Left ventricle myocardium inferior (tissue), 1 donor: Measurements from ENCODE around the gene TMEM45A. TPM values are rescaled to one million over a fixed set of nuclear protein-coding genes. Genes with fewer than 3 reads are reported as not detected.

Experiments used
- DNase-seq: peaks from one replicate; pipeline ENCODE4 v3.0.0-alpha.2; 2020
- H3K27ac ChIP-seq: fragments of 200-600 bp; replicated peaks from 2 replicates; pipeline ENCODE4 v1.8.0; 2021
- H3K27me3 ChIP-seq: fragments of 200-600 bp; 2 replicates; pipeline ENCODE4 v1.8.0; 2021; ENCODE audit warnings: low read depth
- H3K36me3 ChIP-seq: fragments of 200-600 bp; 2 replicates; pipeline ENCODE4 v1.8.0; 2021
- H3K4me1 ChIP-seq: fragments of 200-600 bp; 2 replicates; pipeline ENCODE4 v1.8.0; 2021
- H3K4me3 ChIP-seq: fragments of 200-600 bp; 2 replicates; pipeline ENCODE4 v1.8.0; 2021; ENCODE audit warnings: mild to moderate bottlenecking, moderate library complexity
- H3K9me3 ChIP-seq: fragments of 200-600 bp; replicated peaks from 2 replicates; pipeline ENCODE4 v1.8.0; 2021
- CTCF ChIP-seq: fragments of 200-600 bp; IDR thresholded peaks from 2 replicates; pipeline ENCODE4 v1.8.0; 2021; ENCODE audit warnings: antibody characterized with exemption, mild to moderate bottlenecking, borderline replicate concordance
- intact Hi-C: fragments of 100-400 bp; cut with micrococcal nuclease; formaldehyde crosslinking; loops from one replicate; pipeline ENCODE4 v1.11.0; 2022
- total RNA-seq: library from RNA; stranded (reverse); fragmentation: NEBNext Ultra II Directional; extraction: Animal tissue kit (Norgen Biotek cat#: 25700); gene quantifications from one replicate; pipeline ENCODE4 v1.2.1, GENCODE V29; 2021
- donor health status: DM: no; HTN: yes; CAD: no; lungs with severe emphysema.

The TMEM45A gene
- total RNA-seq, 1 donor from 2014 or later: 3.2 TPM

GRCh38 chr3:100563228-100563627 lies 70.8 kb downstream of the TMEM45A start:
- no peak for DNase-seq
- Histone ChIP-seq H3K4me1 (no peaks in the 10 kb centered on the region), H3K9me3 (no peaks in the 10 kb centered on the region), H3K27me3 (no peaks in the 10 kb centered on the region), H3K4me3 (no peak overlapping the region), H3K36me3 (no peaks in the 10 kb centered on the region), H3K27ac (no peak overlapping the region)
- no peak for TF ChIP-seq CTCF
- intact Hi-C loops: no loop called here

- no peak for DNase-seq
- no peaks in the 10 kb centered on the region for H3K4me1 ChIP-seq
- H3K36me3 ChIP-seq: no peaks in the 10 kb centered on the region
- intact Hi-C loops: no loop called here
- no peaks in the 10 kb centered on the region for H3K27me3 ChIP-seq
- no peak overlapping the region for H3K4me3 ChIP-seq
- H3K9me3 ChIP-seq: no peaks in the 10 kb centered on the region
- TF ChIP-seq CTCF: no peak
- H3K27ac ChIP-seq: no peak overlapping the region
These were observed 71.3 kb downstream of the TMEM45A start for GRCh38 chr3:100563652-100564211.

- intact Hi-C loops: no loop called here
- Histone ChIP-seq H3K36me3 (no peaks in the 10 kb centered on the region), H3K9me3 (no peaks in the 10 kb centered on the region), H3K27ac (no peak overlapping the region), H3K4me3 (no peak overlapping the region), H3K27me3 (no peaks in the 10 kb centered on the region), H3K4me1 (no peaks in the 10 kb centered on the region)
- DNase-seq: no peak
- TF ChIP-seq CTCF: no peak
These were observed 78.4 kb downstream of the TMEM45A start for GRCh38 chr3:100570811-100571210.

GRCh38 chr3:100574536-100574935 lies 82.1 kb downstream of the TMEM45A start:
- H3K27me3 ChIP-seq: no peaks in the 10 kb centered on the region
- no peaks in the 10 kb centered on the region for H3K9me3 ChIP-seq
- H3K4me1 ChIP-seq: no peaks in the 10 kb centered on the region
- H3K36me3 ChIP-seq: no peaks in the 10 kb centered on the region
- no peak overlapping the region for H3K4me3 ChIP-seq
- no peak for TF ChIP-seq CTCF
- DNase-seq: no peak
- intact Hi-C loops: no loop called here
- H3K27ac ChIP-seq: no peak overlapping the region

GRCh38 chr3:100575704-100576103 lies 83.3 kb downstream of the TMEM45A start:
- no peaks in the 10 kb centered on the region for H3K9me3 ChIP-seq
- H3K27ac ChIP-seq: no peak overlapping the region
- no peak for TF ChIP-seq CTCF
- no peaks in the 10 kb centered on the region for H3K36me3 ChIP-seq
- H3K4me3 ChIP-seq: no peak overlapping the region
- H3K4me1 ChIP-seq: no peaks in the 10 kb centered on the region
- DNase-seq: no peak
- no peaks in the 10 kb centered on the region for H3K27me3 ChIP-seq
- intact Hi-C loops: no loop called here
